Kidney glomerular epithelial cell (primary cell): ENCODE measurements around the gene RORC.
"Not testable (repeated sequence)": the region's sequence is repeated elsewhere in the genome, so short reads cannot be mapped to it uniquely, and the experiment has no call there.

Experiments used
- DNase-seq: peaks from one replicate; lab custom pipeline; 2025; lab: John Stamatoyannopoulos, UW

Gene RORC

DNA sequence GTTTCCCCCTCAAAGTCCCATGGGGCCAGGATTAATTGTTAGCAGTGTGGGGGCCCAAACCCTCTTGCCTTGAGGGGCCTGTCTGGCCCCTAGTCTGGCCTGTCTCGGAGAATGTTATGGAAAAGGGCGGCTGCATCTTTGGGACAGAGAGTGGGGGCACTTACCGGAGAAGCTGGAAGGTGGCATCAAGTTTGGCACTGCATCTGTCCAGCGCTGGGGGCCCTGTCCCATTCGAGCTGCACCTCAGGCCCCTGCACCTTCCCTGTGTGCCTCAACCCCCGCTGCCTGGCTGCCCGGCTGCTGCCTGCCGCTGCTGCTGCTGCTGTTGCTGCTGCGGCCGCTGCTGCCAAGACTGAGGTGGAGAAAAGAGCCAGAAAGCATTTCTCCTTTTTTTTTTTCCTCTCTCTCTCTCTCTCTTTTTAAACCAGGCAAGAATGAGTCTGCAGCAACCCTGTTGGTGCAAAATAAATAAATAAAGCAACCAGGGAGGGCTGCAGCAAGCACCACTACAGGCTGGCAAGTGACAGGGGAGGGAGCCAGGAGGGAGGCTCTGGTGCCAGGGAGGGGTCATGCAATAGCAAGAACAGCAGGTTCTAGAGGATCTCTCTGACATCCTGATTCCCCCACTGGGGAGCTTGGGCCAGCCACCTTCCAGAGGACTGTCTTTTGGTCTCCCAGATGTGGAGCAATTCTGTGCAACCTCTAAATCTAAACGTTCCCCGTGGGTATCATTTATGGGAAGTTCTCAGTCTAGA lies 26.4 kb downstream of the RORC start, which contains the start of gene LINGO4:
LINGO4 (minus strand) TSS at position 354 of the 755 bp plus-strand sequence. CDS start 2,715 bp downstream, outside the sequence.
- no peak for DNase-seq

DNA sequence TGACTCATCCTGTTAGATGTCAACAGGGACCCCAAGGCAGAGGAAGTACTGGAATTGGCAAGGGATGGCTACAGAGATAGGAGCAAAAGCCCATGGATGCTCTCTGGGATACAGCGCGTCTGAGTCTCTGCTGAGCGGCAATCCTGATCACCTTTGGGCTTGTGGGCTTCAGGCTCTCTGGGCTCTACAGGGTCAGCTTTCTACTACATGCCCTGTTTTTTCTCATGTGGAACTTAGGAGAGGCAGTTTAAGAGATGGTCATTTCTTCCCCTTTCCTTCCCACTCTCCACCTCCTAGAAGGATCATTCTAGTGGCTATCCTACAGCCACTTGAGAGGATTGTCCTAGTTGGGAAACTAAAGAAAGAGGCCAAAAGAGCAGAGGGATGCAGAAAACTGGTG lies 27.7 kb downstream of the RORC start:
- no peak for DNase-seq

DNA sequence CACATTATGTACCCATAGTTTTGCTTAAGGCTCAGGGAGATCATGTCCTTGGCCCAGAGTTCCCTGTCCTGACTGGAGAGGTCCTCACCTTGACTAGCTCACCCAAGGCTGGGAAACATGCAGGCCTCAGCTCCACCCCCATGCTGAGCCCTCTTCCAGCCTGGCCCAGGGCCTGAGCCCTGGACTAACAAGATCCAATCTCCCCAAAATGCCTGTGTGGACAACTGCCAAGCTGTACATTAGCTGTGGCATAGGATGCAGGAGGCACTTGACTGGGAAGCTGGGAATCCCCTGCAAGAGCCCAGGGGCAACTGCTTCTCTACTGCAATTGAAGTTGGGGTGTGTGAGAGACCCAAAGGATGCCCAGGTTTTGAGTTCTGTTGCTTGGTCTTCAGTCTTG lies 28.4 kb downstream of the RORC start:
- no peak for DNase-seq

DNA sequence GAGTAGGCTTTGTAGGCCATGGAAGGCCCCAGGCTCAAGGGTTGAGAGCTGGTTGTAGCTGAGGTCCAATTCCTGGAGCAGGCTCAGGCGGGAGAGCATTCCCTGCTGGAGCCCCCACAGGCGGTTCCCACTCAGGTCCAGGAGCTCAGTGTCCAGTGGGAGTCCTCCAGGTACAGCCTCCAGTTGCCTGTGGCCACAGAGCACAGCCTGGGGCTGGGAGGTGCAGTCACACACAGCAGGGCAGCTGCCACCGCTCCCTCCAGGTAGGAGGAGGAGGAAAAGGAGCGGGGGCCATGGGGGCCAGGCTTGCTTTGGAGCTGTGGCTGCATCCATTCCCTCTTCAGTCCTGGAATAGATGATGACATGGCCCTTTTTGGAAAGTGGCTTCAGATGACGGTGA lies 29.2 kb downstream of the RORC start:
- no peak for DNase-seq

GRCh38 chr1:151801846-151802245 lies 29.8 kb downstream of the RORC start:
- DNase-seq, result no peak

DNA sequence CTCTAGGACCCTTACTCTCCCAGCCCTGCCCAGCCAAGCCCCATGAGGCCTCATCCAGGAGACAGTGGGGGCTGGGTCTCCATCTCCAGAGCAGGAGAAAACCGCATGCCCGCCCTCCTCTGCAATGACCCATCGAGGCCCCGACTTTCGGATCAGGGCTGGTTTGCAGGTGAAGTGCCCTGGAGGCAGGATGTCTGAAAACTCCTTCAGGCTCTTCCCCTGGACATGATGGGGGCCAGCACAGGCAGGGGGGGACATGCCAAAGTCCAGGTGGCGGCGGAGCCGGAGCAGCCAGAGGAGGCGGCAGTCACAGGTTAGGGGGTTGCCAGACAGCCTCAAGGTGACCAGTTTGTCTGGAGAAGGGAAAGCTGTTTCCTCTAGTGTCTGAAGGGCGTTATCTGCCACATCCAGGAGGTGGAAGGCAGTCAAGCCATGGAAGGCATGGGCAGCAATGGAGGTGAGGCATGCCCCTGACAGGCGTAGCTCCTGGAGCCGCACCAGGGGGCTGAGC lies 30.2 kb downstream of the RORC start:
- DNase-seq, result no peak

DNA sequence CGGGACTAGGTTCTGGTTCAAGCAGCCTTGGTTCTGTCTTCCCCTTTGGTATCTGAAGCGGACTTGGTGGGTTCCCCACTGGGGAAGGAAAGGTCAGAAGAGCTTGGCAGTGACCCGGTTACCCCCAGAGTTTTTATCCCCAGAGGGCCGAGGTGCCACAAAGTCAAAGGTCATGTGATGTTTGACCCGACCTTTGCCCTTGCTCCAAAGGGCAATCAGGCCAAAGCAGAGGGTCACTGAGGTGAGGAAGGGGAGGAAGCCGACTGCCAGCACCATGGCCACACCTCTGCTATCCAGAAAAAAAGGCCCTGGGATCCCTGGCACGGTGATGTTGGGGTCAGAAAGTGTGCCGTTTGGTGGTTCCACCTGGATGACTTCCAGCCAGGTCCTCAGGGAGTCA lies 30.8 kb downstream of the RORC start:
- DNase-seq, result no peak

- no peak for DNase-seq
Observed at GRCh38 chr1:151799179-151800022, 32.2 kb downstream of the RORC start.

DNA sequence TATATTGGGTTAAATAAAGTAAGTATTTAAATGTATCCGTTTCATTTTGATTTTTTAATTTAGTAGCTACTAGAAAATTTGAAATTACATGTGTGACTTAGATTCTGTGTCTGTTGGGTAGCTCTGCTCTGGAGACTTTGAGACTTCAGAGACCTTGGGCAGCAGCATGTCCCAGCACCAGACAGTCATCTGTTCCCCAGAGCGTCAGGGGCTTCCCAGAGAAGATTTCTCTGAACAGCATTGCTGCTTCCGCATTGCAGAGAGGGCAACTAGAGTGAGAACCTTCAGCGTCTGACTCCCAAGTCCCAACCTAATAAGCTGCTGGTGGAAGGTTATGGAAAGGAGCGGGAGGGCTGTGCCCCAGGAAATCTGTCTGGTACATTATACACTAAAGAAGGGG lies 33.0 kb downstream of the RORC start:
- DNase-seq, result no peak

DNA sequence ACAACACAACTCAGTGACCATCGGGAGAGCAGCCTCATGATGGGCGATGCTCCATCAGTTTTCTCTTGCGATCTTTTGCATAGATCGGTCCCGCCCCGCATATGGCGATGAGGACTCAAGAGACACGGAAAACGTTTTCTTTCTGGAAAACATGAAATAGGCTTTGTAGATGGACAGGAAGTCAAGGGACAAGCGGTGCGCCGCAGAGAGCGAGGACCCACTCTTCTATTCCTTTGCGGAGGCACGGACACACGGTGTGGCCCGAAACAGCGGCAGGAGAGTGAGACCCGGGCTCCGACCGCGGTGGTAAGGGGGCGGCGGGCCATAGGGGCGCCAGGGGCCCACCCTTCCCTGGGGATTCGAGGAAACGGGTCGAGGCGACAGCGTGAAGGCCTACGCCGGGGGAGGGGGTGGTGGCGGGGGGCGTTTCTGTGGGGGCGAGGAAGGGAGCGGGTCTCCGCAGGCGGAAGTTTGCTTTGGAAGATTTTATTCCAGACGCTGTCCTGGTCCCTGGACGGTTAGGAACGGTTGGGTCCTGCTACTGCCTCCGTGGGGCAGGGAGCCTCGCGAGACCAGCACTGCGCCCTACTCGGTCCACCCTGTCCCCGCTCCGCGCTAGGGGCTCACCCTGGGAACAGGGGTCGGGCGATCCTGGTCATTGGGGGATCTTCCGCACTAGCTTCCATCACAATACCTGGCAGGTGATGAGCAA lies 40.5 kb downstream of the RORC start:
- DNase-seq, result no peak

DNA sequence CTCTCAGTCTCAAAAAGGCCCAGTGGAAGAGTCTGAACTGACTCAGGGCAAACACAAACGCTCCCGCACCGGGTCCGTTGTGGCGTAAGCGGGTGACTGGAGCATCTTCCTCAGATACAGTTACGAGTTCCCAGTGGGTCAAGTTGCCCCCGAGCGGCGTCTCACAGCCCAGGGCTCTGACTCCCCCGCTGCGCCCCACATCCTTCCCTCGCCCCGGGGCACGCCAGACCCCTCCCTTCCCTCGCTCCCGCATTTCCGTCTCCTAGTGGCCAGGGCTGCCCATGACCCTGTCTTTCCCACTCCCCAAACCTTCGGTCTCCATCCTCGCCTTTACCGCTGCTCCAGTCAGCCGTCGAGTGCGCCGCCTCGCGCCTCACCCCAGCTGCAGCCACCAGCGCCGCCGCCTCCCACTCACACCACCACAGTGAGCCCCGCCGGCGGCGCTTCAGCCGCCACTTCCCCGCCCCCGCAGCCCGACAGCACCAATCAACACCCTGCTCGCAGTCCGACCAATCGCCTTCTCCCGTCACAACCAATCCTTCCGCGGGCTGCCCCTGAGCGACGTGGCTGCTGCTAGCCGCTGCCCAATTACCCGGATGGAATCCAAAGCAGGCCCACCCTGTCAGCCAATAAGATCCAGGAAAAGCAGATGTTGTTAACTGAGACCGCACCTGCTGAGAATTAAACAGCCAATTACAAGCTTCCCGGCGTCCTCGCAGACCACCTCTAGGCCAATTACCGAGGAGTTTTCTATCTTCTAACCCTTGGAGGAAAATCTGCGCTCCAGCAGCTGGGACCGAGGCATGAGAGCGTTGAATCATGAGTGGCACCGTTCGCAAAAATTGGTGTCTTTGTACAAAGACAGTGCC lies 41.3 kb downstream of the RORC start, which contains the start of gene TDRKH:
TDRKH (minus strand) TSS at position 430 of the 869 bp plus-strand sequence. CDS start 7,478 bp downstream, outside the sequence.
- peak; percentile 100 for DNase-seq

DNA sequence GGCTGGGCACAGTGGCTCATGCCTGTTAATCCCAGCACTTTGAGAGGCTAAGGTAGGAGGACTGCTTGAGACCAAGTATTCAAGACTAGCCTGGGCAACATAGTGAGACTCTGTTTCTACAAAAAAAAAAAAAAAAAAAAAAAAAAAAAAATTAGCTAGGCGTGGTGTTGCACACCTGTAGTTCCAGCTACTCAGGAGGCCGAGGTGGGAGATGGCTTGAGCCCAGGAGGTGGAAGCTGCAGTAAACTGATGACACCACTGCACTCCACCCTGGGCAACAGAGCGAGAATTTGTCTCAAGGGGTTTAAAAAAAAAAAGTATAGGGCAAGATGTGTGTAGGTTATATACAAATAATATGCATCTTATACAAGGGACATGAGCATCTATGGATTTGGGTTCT lies 43.9 kb downstream of the RORC start:
- no peak for DNase-seq

DNA sequence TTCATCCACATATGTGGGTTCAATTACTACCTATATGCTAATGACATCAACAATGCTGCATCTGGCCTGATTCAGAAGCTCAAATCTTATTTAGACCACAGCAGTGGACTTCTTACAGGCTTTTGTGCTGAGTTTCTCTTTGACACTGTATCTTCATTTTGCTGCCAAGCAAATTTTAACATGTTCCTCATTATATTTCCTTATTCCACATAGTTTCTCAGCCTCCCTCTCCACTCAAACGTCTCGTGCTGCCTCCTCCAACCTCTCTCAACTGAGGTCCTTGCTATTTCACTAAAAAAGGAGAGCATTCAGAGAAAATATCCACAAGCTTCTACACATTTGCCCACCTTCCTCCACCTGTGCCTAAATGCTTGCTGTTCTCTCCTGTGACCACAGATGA lies 47.8 kb downstream of the RORC start:
- no peak for DNase-seq

- DNase-seq, result no peak
Observed at GRCh38 chr1:151782741-151783140, 48.9 kb downstream of the RORC start.

GRCh38 chr1:151782026-151782425 lies 49.6 kb downstream of the RORC start:
- not testable (repeated sequence) for DNase-seq

DNA sequence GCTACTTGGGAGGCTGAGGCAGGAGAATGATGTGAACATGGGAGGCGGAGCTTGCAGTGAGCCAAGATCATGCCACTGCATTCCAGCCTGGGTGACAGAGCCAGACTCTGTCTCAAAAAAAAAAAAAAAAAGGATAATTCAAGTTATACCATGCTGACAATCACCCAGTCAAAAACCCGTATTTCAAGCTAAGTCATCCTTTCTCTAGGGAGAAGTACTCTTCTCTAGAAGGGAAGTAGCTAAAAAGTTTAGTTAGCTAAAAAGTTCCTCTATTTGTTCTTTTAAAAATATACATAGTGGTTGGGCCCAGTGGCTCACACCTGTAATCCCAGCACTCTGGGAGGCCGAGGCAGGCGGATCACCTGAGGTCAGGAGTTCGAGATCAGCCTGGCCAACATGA lies 50.9 kb downstream of the RORC start:
- not testable (repeated sequence) for DNase-seq

DNA sequence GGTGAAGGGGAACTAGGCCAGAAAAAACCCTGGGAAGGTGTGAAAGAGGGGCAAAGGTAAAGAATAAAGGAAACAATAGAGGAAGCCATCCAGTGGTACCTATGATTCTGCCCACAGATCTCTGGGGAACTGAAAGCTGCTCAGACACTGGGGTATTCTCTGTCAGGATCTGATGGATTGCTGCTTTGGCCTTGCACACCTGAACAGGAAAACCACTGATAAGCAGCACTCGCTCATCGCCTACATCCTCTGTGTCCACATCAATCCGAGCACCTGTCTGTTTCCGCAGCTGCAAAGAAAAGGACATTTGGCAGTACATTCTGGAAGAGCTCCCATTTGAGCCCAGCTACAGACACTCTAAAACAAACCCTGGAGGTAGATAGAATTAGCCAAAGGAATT lies 51.8 kb downstream of the RORC start:
- DNase-seq, result no peak

DNA sequence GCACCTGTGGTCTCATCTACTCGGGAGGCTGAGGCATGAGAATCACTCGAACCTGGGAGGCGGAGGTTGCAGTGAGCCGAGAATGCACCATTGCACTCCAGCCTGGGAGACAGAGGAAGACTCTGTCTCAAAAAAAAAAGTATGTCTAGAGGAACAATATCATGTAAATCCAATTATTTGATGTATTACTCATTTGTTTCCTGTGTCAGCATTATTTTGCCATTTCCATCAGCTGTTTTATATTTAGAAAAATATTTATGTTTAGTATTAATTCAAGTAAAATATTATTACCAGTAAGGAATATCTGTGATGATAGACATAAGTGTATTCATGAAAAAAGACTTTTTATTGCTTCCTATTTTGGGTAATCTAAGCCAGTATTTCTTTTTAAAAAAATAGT lies 54.3 kb downstream of the RORC start:
- DNase-seq, result no peak

- no peak for DNase-seq
Observed at GRCh38 chr1:151776665-151777062, 54.9 kb downstream of the RORC start.

DNA sequence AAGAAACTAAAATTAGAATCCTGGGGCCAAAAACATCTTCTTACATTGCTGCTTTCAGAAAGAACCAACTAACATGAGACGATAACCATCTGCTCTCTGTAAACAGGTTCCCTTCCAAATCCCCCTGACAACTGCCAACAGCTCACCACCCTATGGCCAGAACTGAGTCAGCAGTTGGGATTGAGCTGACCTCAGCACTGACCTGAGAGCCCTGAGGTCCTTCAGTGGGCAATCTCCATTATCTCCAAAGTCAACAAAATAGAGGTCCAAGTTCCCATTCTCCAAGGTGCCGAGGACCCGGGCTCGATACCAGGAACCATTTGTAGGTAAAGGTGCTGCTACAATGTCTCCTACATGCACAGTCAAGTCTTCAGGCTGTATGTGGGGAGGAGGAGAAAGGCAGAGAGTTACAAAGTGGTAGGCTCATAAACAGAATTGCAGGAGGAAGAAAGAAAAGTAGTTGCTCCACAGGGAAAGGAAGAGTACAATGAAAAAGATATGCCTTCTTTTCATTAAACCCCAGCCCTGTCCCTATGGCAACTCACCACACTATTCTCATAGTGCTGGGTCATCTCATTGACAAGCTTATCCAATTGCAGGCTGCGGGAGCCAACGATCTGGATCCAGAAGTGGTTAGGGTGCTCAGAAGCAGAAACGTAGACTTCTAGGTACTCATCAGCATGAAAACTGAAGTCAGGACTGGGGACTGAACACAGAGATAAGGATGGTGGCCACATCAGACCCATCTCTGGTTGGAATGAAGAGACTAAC lies 55.5 kb downstream of the RORC start:
- DNase-seq, result no peak
